GM18909 (cell line): Measurements from ENCODE around the gene ERH.
"Not testable (repeated sequence)": the region's sequence is repeated elsewhere in the genome, so short reads cannot be mapped to it uniquely, and the experiment has no call there.

Experiments
- ATAC-seq: cut with Tn5 transposase; IDR thresholded peaks from one replicate; pipeline ENCODE4 v1.9.1; 2021; ENCODE audit warnings: mild to moderate bottlenecking; ENCODE audit not compliant: unreplicated experiment, poor library complexity

ERH gene

DNA sequence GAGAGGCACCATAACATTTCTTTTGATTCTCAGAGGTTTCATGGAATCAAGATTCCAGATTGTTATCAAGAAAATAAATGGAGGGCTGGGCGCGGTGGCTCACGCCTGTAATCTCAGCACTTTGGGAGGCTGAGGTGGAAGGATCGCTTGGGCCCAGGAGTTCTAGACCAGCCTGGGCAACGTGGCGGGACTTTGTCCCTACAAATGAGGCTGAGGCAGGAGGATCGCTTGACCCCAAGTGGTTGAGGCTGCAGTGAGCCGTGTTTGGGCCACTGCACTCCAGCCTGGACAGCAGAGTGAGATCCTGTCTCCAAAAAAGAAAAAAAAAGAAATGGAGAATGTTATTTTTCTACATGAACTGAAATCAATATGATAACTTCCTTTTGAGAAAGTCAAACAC, 1.7 kb upstream of the ERH start:
- no peak for ATAC-seq

DNA sequence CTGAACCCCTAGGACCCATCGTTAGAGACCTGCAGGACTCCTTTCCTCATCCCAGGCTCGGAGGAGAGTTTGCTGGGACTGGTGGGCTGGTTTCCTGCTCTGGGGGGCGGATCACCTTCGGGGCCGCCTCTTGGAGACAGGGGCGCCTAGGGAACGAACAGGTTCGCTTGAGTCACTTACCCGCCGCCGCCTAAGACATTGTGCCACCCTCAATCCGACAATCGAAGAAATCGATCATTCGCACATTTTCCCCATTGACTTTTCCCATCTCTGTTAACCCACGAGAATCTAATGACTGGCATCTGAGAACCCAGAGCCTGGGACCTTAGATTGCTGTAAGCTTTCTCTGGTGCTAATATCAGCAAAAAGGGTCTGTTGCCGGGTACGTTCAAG, 715 bp upstream of the ERH start:
- ATAC-seq: peak; percentile 18

DNA sequence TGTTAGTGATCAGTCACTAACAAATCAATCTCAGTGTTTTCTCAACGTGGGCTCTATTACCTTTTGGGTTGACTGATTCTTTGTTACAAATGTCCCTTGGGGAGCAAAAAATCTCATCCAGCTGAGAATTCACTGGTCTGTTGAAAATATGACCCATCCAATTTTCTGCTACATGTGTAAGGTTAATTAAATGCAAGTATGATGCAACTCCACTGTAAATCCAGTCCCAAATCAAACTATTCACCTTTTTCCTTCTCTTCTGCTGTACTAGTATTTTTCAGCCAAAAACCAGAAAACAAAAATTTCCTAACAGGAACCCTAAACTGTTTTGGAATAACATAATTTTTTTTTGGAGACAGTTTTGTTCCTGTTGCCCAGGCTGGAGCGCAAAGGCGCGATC, 2.2 kb downstream of the ERH start:
- ATAC-seq: no peak

DNA sequence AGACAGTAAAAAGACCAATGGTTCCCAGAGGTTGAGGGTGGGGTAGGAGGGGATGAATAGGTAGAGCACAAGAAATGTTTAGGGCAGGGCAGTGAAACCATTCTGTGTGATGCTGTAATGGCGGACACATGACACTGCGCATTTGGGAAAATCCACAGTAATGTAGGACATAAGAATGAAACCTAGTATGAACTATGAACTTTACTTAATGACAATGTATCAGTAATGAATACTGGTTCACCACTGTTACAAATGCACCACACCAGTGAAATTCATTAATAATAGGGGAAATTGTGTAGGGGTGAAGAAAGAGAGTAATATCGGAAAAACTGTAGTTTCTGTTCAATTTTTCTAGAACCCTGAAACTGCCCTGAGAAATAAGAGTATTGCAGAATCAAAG, 5.6 kb downstream of the ERH start:
- no peak for ATAC-seq

DNA sequence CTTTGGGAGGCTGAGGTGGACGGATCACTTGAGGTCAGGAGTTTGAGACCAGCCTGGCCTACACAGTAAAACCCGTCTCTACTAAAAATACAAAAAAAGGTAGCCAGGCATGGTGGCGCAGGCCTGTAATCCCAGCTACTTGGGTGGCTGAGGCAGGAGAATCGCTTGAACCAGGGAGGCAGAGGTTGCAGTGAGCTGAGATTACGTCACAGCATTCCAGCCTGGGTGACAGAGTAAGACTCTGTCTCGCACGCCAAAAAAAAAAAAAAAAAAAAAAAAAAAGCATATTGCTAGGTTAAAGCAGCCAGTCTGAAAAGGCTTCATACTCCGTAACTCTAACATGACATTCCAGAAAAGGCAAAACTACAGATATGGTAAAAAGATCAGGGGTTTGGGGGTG, 6.7 kb downstream of the ERH start:
- ATAC-seq: not testable (repeated sequence)

DNA sequence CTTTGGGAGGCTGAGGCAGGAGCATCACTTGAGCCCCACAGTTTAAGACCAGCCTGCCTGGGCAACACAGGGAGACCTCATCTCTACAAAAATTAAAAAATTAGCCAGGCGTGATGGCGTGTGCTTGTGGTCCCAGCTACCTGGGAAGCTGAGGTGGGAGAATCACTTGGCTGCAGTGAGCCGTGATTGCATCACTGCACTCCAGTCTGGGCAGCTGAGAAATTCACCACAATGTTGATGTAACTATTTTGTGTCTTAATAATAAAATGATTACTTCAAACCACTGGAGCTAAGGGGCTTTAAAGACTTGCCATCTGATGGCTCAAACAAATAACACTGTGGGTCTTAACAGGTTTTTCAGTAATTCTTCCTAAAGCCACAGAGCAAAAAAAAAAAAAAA, 10.8 kb downstream of the ERH start:
- no peak for ATAC-seq

DNA sequence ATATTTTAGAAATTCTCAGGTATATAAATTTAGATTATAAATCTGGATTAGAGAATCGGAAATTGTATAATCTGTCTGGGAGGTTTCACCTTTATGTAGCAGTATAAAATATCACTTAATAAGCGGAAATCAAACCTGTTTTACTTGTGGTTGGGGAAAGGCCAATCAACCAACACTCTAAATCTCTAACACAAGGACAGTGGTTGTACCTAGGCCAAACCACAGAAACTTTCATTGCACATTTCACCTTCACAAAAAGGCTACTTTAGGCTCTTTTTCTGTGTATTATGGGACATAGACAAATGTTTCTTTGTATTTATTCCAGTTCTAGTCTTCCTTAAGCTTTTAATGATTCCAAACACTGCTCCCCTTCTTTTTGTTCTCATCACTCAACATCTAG, 19.8 kb downstream of the ERH start:
- no peak for ATAC-seq

DNA sequence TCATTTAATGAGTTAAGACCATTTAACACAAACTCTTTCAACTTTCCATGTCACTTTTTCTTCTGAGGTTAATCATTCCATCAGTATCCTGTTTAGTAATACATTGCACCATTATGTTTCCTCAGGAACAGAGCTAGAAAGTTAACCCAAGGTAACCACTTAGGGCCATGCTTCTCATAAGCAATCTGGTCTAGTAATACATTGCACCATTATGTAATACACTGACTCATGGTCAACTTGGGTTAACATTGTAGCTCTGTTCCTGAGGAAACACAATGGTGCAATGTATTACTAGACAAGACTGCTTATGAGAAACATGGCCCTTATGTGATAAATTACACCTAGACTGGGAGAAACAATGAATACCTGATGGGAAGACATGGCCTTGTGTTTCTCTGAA, 21.7 kb downstream of the ERH start:
- no peak for ATAC-seq

DNA sequence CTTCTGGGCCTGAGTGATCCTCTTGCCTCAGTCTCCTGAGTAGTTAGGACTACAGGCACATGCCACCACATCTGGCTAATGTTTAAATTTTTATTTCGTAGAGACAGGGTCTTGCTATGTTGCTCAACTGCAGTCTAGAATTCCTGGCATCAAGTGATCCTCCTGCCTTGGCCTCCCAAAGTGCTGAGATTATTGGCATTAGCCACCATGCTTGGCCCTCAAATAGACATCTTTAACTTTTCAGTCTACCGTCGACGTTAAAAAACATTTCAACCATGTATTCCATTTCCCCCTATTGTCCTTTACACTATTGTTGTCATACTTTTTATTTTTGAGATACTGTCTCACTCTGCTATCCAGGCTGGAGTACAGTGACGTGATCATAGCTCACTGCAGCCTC, 22.4 kb downstream of the ERH start:
- ATAC-seq: no peak

DNA sequence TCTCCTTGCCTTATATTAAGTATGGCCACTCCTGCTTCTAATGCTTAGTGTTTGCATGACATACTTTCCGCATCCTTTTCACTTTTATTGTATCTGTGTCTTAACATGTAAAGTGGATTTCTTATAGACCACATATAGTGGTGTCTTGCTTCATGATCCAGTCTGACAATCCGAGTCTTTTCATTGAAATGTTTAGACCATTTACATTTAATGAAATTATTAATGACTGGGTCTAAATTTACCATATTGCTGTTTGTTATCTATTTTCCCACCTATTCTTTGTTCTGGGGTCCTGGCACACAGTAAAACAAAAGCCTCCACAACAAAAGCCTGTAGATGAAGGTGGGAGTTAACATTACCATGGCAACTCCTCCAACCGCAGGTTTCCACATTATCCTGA, 22.9 kb downstream of the ERH start:
- ATAC-seq: no peak

DNA sequence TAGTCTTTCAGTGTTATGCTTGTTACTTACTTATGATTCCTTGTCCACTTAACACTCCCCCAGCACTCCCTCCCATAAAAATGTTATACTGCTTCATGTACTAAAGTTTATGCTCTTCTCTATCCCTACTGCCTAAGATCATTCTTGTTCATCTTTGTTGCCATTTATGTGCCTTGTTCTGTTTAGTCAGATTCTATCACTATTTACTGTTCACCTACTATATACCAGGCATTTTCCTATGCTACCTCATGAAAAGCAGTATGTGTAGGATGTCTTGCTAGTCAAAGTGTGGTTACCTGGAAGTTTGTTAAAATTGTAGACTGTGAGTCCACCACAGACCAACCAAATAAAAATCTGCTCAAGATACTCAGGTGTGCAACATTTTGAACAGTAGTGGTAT, 23.9 kb downstream of the ERH start:
- no peak for ATAC-seq

DNA sequence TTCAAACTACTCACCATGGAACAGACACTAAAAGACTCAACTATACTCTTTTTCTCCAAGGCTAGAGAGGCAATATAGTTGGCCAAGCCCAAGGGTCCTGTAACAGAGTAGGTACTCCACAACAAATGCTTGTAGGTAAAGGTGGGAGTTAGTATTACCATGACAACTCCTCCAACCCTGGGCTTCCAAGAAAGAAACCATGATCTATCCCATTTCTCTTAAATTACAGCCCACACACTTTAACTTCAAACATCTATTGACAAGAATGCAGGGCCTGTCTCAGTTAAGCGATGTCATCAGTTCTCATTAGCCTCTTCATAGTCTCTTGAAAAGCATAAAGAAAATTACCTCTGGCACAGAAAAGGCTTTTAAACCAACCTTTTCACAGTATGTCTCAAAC, 25.0 kb downstream of the ERH start:
- no peak for ATAC-seq

DNA sequence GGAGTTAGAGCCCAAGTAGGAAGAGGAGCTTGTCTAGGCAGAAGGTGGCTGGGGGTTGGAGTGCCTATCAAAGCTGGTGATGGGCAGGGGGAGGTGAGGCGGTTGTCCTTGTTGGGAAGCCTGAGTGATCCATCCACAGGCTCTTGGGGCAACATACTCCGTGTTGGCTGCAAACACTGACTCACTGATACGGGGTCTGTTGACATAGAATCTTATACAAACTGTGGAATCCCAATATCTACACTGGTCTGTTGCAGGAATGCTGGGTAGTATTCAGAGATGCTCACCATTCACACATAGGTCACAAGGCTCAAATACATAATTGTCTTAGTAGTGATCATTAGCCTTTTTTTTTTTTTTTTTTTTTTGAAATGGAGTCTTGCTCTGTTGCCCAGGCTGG, 26.0 kb downstream of the ERH start:
- ATAC-seq: no peak

DNA sequence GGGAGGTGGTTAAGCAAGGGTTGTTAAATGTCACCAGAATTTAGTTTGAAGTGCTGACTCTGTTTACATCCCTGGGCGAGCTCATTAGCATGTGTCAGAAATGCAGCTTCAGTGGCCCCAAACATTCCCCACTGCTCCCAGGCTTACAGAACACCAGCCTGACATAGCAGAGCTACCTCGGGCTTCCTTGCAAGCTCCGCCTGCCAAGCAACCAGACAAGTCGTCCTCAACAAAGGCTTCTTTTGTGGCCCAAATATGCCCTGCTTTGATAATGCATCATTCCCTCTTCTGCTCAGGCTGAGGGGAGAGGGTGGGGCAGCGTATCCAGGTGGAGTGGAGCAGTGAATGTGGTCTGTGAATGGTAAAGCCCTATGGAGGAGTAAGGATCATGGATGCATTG, 28.0 kb downstream of the ERH start:
- no peak for ATAC-seq

DNA sequence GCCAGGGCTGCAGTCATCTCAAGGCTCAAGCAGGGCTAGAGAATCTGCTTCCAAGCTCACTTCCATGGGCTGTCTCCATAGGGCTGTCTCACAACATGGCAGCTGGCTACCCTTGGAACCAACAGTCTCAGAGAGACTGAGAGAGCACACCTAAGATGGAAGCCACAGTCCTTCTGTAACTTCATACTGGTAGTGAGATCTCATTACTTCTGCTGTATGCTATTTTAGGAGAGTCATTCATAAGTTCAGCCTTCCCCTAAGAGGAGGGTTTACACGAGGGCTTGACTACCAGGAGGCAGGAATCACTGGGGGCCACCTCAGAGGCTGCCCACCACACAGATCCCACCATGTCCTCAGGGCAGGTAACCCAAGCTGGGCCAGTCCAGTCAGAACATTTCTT, 29.7 kb downstream of the ERH start:
- ATAC-seq: no peak

DNA sequence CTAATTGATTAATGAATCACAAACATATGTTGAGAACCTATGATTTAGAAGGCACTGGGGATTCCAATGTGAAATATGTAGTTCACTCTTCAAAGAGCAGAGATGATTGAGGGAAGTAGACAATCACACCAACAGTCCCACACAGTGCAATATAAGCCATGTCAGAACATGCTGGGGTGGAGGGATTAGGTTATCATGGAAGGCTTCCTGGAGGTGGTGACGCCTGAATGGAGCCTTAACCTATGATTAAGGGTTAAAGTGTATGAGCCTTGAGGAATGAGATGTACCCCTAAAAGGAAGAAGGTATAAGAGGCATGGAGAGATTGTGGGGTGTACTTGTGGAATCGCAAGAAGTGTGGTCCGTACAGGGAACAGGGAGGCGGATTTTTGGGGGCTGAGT, 31.3 kb downstream of the ERH start:
- no peak for ATAC-seq

DNA sequence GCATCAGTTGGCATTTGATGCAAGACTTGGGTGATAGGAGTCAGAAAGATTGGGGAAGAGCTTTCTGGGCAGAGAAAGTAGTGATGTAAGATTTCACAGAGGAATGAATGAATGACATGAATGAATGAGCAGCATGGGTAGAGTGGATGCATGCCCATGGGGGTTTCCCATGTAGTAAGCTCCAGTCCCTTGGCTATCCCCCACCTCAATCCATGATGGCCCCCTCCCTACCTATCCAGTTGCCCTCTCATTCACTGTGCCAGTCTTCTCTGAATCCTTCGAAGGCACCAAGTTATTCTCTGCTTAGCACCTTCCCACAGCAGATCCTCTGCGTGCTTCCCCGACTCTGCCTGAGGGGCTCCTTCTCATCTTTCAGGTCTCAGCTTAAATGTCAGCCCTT, 32.0 kb downstream of the ERH start:
- no peak for ATAC-seq

DNA sequence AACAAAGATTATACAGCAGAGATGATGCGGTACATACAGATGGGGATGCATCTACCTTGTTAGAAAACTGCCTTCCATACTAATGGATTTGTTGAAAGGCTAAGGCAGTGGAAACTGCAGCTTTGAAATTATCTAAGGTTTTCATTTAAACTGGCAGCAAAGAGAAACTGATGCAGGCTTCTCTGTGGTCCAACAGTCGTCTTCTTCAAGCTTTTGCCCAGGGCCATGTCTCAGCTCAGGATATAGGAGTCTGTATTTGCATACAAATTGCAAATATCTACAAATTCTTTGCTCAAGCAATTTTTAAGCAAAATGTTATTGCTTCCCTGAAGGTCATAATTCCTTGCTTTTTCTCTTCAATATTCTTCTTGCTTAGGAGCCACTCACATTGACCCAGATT, 33.7 kb downstream of the ERH start:
- ATAC-seq: no peak

DNA sequence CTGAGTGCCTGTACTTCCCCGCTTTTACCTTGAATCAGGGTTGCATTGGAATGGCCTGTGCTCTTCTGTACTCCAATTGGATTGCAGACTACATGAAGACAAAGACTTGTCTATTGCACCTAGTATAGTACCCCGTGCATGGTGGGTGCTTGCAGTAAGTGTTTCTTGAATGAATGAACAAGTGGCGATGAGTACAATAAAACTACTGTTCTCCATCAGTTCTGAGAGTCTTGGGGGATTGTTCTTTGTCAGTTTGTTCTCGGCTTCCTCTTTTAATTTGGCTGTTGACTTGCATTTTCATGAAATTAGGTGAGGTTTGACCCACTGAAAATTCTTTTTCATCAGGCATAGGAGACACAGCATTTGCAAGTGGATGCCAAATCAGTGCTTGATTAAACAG, 34.1 kb downstream of the ERH start:
- ATAC-seq: no peak

DNA sequence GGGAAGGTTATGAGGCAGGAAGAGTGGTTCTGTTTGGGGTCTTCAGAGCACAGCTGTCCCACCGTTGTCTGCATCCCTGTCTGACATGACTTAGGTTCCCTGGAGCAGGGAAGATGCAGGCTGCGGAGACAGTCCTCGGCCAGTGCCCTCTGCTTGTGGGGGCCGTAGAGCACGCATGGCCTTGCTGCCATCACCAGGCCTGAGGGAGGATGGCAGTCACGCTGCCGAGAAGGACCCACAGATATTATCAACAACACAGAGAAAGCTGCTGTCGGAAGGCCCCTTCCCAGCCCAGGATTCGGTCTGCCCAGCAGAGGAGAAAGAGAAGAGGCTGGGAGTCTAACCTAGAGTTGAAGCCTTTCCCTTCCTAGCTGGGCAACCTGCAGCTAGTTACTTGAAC, 35.0 kb downstream of the ERH start:
- no peak for ATAC-seq

DNA sequence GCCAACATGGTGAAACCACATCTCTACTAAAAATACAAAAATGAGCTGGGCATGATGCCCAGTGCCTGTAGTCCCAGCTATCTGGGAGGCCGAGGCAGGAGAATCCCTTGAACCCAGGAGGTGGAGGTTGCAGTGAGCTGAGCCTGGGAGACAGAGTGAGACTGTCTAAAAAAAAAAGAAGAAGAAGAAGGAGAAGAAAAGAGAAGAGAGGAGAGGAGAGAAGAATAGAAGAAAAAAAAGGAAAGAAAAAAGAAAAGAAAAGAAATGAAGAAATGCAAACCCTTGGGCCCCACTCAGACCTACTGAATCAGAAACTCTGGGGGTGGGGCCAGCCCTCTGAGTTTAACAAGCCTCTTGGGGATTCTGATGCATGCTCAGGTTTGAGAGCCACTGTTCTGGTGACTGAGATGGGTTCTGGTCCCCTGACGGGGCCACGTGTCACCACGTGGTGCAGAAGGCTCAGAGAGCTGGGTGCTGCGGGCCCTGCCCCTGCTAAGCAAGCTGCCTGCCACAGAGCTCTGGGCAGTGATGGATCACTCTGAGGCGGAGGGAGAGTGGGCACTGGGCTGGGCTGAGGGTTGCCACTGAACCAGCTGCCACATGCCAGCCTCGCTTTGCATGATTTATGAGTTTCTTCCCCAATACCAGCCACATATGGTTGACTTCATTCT, 37.5 kb downstream of the ERH start:
- peak; percentile 56 for ATAC-seq

DNA sequence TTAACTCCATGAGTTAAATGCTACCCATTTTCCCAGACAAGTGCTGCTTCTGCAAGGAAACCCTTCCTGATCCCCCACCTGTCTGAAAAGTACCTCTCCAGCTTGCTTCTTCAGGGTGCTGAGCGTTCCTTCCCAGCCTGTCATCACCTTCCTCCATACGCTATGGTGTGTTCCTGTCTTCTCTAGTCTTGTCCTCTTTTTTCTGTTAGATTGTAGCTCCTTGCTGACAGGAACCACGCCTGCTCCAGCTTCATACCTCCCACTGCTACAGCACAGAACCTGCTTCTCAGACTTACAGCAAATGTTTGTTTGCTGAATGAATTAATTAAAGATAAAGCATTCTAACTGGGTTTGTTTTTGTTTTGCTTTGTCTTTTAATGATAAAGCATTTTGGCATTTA, 39.1 kb downstream of the ERH start:
- ATAC-seq: no peak
